HG02798 (cell line): Measurements from ENCODE around the gene ADGRB3.
A peak's percentile ranks its signal among the peaks of the same experiment; 100 is the strongest.
"Not testable (repeated sequence)": the region's sequence is repeated elsewhere in the genome, so short reads cannot be mapped to it uniquely, and the experiment has no call there.

Experiments
- ATAC-seq: cut with Tn5 transposase; IDR thresholded peaks from one replicate; pipeline ENCODE4 v1.9.1; 2021; ENCODE audit warnings: mild to moderate bottlenecking; ENCODE audit not compliant: unreplicated experiment, poor library complexity

ADGRB3 gene

DNA sequence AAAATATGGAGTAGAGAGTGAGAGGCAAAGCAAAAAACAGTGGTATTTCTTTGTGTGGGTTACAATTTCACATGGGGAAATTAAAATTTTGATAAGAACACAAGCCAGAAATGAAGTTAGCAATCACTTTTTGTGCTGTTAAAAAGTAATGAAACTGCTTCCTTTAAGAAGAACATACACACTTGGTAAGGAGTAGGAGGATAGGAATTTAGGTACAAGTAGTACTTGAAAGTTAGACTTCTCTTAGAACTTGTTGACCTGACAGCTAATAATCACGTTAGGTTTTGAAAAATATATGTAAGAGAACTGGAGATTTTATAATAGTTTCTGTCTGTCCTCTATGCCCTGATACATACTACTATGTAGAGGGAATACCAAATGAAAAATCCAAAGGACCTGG lies 260.8 kb downstream of the ADGRB3 start:
- no peak for ATAC-seq

GRCh38 chr6:68901044-68901443 lies 266.0 kb downstream of the ADGRB3 start:
- ATAC-seq = no peak

GRCh38 chr6:68911334-68911733 lies 276.3 kb downstream of the ADGRB3 start:
- ATAC-seq = no peak

GRCh38 chr6:68911811-68912210 lies 276.7 kb downstream of the ADGRB3 start:
- ATAC-seq = no peak

- ATAC-seq = not testable (repeated sequence)
Measured at GRCh38 chr6:68912805-68913204, 277.7 kb downstream of the ADGRB3 start.

- no peak for ATAC-seq
Measured at GRCh38 chr6:68915586-68915985, 280.5 kb downstream of the ADGRB3 start.

GRCh38 chr6:68919537-68919936 lies 284.5 kb downstream of the ADGRB3 start:
- no peak for ATAC-seq

DNA sequence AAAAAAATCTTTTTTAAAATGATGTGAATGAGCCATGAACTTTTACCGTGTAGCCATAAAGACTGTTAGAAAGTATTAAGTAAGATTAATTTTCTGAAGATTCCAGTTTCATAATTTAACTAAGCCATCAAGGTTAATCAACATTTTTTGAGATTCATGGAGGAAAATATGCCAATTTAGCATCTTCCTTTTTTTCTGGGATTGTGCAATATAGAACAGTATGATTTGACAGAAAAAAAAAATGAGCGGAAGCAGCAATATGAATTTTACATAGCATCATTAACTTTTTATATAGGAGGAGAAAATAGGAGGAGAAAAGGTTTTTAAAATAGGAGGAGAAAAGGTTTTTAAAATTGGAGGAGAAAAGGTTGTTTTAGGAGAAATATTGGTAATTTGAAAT lies 306.3 kb downstream of the ADGRB3 start:
- no peak for ATAC-seq

DNA sequence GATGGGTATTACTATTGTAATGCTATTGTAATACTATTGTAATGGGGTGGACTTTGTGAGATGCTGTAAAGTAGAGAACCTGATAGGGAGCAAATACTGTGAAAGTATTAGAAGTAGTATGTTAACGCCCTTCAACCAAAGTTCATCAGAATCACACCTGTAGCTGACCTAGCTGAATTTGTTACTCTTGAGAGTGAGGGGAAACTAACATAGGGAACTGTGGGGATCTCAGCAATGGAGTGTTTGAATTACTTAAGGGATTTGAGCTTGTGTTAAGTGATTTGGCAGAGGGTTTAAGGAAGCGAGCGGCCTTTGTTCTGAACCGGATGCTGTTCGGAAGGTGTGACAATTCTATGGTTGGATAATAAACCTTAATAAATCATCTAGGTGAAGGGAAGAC lies 312.6 kb downstream of the ADGRB3 start:
- ATAC-seq = no peak

DNA sequence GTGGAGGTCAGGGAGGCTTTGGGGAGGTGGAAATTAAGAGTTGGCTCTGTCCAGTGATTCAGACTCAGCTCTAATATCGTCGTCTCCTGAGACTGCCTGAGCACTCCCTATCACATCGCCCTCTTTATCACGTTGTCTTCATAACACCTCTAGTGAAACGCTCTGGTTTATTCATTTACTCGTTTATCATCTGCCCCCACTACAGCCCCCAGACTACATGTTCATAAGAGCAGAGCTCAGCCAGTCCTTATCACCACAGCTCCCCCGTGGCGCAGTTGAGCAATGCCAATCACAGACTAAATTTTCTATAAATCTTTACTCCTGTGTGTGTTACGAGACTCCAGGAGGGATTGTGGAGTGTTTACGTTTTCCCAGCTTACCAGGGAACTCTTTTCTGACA lies 316.2 kb downstream of the ADGRB3 start:
- no peak for ATAC-seq

- ATAC-seq = no peak
Measured at GRCh38 chr6:68958327-68958726, 323.2 kb downstream of the ADGRB3 start.

DNA sequence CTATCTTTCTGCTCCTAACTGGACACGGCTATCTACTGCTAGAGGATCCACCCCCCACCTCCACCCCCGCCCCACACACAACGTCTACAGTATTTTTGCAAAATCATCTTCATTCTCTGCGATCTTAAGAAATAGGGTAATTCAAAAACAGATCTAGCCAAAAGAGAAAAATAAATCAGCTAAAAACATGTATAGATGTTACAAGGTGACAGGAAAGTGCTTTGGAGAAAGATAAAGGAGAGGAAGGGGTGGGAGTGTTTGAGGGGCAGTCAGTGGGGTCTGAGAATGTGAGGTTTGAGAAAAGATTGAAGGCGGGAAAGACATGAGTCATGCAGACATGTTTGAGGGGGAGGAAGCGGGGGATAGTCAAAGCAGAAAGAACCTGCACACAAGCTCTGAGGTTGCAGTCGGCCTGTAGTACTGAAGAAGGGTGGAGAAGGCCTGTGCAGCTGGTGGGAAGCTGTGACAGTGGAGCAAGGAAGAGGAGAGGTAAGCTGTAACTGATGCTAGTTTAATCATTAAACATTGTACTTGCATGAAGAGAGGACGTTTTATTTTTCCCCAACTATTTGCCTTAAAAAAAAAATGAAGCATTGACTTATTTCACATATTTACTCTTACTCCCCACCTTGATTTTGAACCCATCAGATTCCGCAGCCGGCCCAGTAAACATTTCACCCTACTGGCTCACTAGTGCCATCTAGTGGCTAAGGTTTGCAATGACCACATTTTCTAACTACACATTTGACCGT lies 332.6 kb downstream of the ADGRB3 start:
- ATAC-seq = peak; percentile 90

GRCh38 chr6:68968301-68968649 lies 333.2 kb downstream of the ADGRB3 start:
- ATAC-seq = no peak

GRCh38 chr6:68973066-68973465 lies 338.0 kb downstream of the ADGRB3 start:
- ATAC-seq = no peak

- no peak for ATAC-seq
Measured at GRCh38 chr6:68975064-68975463, 340.0 kb downstream of the ADGRB3 start.

DNA sequence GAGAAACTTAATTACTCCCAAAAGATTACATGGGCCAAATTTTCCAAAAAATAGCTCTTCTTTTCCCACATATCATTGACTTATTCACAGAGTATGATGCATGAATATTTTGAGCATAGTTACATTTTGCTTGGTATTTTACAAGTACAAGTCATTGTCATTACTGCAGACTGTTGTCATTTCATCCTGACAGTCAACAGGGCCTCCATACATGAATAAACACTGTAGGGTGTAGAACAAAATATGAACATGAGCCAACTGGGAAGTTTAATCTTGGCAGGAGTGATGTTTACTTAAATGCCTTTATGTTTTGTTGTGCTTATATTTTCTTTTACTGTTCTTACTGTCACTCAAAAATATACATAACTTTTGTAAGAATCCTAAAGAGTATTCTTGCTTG lies 340.7 kb downstream of the ADGRB3 start:
- no peak for ATAC-seq

DNA sequence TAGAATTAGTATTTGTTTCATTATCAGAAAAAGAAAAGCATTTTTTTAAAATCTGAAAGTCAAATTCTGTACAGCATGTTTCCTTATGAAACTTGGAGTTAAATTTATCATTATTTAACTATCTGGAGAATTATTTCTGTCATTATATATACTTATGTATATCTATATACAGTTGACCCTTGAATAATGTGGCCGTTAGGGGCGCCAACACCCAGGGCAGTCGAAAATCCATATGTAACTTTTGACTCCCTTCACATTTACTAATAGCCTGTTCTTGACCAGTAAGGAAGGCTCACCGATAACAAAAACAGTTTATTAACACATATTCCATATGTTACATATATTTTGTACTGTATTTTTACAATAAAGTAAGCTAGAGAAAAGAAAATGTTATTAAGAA lies 341.2 kb downstream of the ADGRB3 start:
- ATAC-seq = no peak

GRCh38 chr6:68978411-68978810 lies 343.3 kb downstream of the ADGRB3 start:
- ATAC-seq = no peak

DNA sequence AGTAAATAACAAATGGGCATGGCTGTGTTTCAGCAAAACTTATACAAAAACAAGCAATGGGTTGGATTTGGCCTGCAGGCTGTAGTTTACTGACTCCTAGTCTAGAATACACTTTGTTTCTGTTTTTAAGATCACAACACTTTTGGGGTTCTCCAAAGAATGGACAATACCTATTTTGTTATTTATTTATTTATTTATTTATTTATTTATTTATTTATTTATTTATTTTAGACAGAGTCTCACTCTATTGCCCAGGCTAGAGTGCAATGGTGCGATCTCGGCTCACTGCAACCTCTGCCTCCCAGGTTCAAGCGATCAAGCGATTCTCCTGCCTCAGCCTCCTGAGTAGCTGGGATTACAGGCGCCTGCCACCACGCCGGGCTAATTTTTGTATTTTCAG lies 346.6 kb downstream of the ADGRB3 start:
- ATAC-seq = not testable (repeated sequence)

- no peak for ATAC-seq
Measured at GRCh38 chr6:68988698-68989097, 353.6 kb downstream of the ADGRB3 start.

DNA sequence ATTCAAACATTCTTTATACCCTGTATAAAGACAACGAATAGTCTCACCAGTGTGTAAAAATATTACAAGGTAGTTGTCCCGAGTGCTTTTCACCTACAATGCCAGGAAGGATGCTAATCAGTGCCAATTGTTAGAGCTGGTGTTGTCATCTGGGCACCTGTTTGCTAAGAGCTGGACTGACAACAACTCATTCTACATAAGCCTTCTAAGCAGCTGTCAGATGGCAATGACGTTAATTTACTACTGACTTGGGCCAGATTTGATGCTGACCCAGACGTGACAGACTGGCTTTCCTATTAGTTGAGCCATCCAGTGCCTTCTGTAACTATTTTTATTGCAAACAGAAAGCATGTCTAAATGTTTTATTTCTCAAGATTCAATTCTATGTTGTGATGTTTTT lies 355.2 kb downstream of the ADGRB3 start:
- ATAC-seq = no peak

GRCh38 chr6:68993911-68994310 lies 358.8 kb downstream of the ADGRB3 start:
- no peak for ATAC-seq

GRCh38 chr6:68994521-68994920 lies 359.4 kb downstream of the ADGRB3 start:
- no peak for ATAC-seq
